HG03175 (cell line): Measurements from ENCODE around the gene SP3.

ENCODE experiments used
- ATAC-seq: cut with Tn5 transposase; IDR thresholded peaks from one replicate; pipeline ENCODE4 v1.9.1; 2021; ENCODE audit warnings: mild to moderate bottlenecking, moderate library complexity; ENCODE audit not compliant: unreplicated experiment

Gene SP3

GRCh38 chr2:173965372-173966025 is at the start of gene SP3:
SP3 (minus strand) TSS chr2:173965373; CDS start chr2:173965171, 202 bp downstream.
- peak; percentile 73 for ATAC-seq

DNA sequence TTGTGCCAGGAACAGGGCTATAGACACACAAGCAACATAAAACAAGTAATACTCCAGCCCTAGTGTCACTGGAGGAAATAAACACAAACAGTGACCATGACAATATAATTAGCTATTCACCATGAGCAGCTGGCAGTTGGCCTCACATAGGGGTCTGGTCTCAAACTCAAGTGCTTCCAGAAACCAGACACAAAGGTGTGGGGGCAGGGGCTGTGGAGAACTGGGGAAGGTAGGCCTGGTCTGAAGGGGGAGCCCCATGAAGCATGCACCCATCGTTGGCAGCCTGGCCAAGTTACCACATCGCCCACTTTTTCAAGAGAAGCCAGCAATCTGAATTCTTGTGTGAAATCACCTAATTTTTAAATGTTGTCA is 49.5 kb upstream of the SP3 start:
- ATAC-seq: no peak

GRCh38 chr2:174014011-174014698 is 49.0 kb upstream of the SP3 start:
- no peak for ATAC-seq

DNA sequence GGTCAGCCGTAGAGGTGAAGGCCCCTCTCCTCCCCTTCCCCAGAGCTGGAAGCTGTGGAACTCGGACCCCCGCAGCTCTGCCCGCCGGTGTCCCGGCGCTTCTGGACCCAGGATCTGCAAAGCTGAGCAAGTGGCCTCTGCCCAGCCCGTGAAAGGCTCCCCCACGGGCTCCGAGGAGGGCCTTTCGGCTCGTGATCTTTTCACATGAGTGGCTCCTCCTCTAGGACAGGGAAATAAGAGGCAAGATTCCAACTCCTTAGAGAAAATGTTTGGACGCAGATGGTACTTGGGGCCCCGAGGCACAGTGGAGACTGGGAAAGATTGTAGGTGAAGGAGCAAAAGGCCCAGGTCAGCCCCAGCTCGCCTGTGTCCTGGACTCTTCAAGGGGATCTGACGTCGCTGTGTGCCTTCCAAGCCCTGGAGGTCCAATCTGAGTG is 48.2 kb upstream of the SP3 start:
- no peak for ATAC-seq

DNA sequence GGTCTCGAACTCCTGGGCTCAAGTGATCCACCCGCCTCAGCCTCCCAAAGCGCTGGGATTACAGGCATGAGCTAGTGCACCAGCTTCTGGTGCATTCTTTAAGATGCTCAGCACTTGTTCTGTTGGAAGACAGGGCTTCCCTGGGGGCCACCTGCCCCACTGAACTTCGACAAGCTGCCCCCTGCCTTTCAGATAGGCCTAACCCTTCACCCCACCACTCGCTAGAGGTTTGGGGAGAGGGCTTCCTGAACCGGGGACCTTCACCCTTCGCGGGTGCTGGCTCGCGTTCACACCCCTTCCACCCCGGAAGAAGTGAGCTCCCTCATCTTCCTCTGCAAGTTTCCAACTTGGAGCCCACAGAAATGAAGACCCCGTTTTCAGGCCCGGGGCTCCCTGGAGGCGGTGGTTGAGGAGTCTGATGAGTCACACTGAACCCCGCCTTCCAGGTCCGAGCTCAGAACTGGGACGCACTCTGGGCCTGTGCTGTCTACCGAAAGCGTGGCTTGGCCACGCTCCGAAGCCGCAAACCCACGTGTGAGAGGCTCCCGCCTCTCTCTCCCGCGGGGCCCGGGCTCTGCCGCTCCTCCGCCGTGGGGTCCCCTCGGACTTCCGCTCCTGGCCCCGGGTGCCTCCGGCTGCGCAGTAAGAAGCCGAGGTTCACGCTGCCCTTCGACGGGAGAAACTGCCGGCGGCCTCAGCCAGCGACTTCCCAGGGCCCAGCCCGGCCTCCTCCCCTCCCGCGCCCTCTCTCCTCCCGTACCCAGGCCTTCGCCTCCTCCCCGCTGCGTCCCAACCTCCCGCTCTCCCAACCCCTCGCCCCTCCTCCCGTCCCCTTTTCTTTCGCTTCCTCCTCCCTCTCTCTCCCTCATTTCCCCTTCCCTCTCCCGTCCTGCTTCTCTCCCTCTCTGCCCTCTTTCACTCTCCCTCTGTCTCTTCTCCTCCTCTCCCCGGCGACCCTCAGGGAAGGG is 47.5 kb upstream of the SP3 start:
- peak; percentile 53 for ATAC-seq

GRCh38 chr2:174011796-174012195 is 46.6 kb upstream of the SP3 start:
- ATAC-seq: no peak

DNA sequence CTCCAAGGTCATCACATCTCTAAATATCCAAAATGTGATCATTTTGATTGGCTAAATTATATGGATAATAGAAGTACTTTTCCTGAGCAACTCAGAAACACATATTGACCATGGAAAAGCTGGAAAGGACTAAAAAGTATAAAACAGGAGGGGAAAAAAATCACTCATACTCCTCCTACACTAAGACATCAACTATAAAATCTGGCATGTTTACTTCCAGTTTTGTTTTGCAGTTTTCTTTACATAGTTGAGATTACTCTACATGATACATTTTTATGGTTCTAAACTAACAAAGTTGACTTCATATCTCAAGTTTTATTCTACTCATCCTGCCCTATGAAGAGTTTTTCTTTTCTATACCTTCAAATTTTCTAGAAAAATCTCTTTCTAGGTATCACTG is 46.0 kb upstream of the SP3 start:
- ATAC-seq: no peak

DNA sequence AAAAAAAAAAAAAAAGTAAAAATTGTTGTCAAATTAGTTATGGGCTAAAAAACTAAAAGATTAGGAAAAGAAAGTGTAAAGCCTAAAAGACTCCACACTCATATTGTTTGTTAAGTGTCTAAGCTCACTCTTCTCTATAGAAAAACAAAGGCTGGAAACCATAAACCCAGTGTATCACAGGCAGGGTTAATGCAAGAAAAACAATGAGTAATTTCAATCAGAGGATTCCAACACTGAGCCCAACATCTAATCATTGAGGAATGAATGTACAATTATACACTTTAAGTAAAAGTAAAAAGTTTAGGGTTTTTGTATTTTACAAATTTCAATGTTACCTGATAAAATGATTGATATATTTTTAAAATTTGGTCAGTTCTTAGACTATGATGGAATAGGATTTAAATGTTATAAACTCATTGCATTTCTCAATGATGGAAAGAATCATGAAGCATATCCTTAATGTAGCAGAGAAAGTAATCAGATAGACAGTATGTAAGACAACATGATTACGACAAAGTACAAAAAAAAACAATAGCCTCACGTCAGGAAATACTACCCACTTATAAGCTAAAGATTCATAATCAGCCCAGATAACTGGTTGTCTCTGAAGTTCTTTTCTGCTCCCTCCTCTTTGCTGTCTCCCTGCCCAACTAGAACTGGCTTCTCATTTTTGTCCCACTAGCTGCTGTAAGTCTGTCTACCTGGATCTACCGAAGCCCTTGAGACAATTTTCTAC is 44.5 kb upstream of the SP3 start:
- ATAC-seq: no peak

- ATAC-seq: no peak
These were observed 43.5 kb upstream of the SP3 start for GRCh38 chr2:174008720-174009119.

GRCh38 chr2:174007010-174007409 is 41.8 kb upstream of the SP3 start:
- no peak for ATAC-seq

- no peak for ATAC-seq
These were observed 40.7 kb upstream of the SP3 start for GRCh38 chr2:174005801-174006419.

DNA sequence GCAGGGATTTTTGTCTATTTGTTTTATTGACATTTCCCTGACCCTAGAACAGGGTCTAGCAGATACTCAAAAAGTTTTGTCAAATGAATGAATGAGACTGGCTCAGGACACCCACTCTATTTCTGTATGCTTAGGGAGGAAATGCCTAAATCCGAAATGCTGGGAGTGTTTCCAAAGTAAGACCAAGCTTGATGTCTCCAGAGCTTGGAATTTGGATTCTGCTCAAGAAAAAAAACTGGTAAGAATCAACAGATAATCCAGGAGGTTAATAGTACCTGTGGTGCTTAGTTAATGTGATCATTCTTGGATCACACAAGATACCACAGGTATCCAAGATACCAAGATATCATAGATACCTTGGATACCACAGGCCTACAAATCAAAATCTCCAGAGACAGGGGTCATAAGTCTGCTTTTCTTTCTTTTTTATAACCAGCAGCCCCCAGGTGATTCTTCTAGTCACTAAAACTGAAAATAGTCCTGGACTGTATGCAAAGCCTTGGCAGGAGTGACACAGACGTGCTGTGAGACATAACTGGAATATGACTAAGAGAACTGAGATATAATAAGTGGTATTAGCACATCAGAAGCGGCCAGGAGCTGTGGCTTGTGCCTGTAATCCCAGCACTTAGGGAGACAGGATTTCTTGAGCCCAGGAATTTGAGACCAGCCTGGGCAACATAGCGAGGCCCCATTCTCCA is 39.9 kb upstream of the SP3 start:
- no peak for ATAC-seq

DNA sequence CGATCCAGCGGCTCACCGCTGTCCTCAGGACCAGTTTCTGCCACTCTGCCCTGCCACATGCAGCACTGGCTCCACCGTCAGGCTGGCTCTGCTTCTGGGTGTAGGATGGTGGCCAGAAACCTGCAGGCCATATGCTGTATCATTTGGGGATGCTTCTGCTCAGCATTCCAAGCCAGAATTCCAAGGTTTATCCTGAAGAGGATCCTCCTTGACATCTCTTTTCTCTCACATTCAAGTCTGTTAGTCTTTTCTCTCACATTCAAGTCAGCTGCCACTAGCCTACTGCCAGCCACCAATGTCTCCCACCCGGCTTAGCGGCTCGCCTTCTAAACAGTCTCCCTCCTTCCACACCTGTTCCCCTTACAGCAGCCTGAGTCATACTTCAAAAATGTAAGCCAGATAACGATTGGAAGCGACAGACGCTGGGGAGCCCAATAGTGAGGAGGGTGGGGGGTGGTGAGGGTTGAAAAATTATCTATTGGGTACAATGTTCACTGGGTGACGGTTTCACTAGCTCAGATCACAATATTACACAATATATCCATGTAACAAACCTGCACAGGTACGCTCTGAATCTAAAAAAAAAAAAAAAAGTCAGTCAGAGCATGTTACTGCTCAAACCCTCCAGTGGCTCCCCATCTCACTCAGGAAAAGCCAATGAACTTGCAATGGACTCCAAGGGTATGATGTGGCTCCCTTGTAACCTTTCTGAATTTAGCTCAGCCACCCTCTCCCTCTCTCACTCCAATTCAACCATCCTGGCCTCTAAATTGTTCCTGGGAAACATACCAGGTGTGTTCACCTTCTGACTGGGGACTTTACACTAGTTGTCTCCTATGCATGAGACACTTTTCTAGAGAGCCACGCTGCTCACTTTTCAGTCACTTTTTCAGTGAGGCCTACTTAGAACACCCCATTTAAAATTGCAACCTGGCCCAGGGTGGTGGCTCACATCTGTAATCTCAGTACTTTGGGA is 38.8 kb upstream of the SP3 start:
- ATAC-seq: no peak

DNA sequence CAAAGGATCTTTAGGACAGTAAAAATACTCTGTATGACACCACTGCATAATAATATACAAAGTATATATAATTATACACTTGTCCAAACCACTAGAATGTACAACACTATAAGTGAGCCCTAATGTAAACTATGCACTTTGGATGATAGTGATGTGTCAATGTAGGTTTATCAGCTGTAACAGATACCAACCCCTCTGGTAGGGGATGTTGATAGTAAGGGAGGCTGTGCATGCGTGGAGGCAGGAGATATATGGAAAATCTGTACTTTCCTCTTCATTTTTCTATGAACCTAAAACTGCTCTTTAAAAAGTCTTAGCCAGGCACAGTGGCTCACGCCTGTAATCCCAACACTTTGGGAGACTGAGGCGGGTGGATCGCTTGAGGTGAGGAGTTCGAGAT is 37.5 kb upstream of the SP3 start:
- ATAC-seq: no peak

GRCh38 chr2:174001107-174001506 is 35.9 kb upstream of the SP3 start:
- ATAC-seq: no peak

- ATAC-seq: no peak
These were observed 34.6 kb upstream of the SP3 start for GRCh38 chr2:173999724-174000123.

DNA sequence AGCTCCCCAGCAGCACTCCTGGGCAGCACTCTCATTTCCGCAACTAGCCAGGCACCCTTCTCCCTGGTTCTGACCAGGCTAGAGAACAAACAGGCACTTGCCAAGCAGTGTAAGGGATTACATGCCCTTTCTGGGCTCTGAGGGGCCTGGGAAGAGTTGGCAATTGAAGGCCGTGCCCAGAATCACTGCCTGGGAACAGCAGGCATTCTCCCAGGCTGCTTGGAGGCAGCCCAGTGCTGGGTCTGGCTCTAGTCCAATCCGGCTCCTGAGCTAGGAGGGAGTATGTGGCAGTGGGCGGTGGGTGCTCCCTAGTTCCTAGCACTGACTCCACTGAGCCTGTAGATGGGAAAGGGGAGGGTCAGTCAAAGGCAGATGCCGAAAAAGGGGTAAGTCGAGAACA is 34.1 kb upstream of the SP3 start:
- ATAC-seq: no peak

GRCh38 chr2:173998386-173998785 is 33.2 kb upstream of the SP3 start:
- ATAC-seq: no peak

GRCh38 chr2:173997753-173998152 is 32.6 kb upstream of the SP3 start:
- ATAC-seq: no peak
